Gastroesophageal sphincter (tissue), 4 donors: ENCODE results near the gene MACROD2. TPM values are rescaled to one million over a fixed set of nuclear protein-coding genes. Genes with fewer than 3 reads are reported as not detected.

ENCODE experiments used
- ATAC-seq: fragments of 150-250 bp; one replicate; pipeline ENCODE4 v1.9.1; 2016; ENCODE audit warnings: mild to moderate bottlenecking, moderate library complexity
- H3K27ac ChIP-seq, 4 donors: fragments of 200-600 bp; sonication (generic) in 3 of 4; 1 replicate in 3 of 4; 2 replicates in 1 of 4; pipeline ENCODE4 v1.5.1; 2016 to 2019
- H3K27me3 ChIP-seq: fragments of 200-600 bp; sonication (generic); one replicate; pipeline ENCODE4 v1.5.1; 2019
- H3K36me3 ChIP-seq, 2 donors: fragments of 200-600 bp; sonication (generic); one replicate each; pipeline ENCODE4 v1.5.1; 2019; ENCODE audit warnings: control low read depth in 1 of 2
- H3K4me1 ChIP-seq, 3 donors: fragments of 200-600 bp; sonication (generic); 1 replicate in 2 of 3; 2 replicates in 1 of 3; pipeline ENCODE4 v1.5.1; 2016 to 2019; ENCODE audit warnings: control low read depth in 2 of 3
- H3K4me3 ChIP-seq, 2 donors: fragments of 200-600 bp; sonication (generic); one replicate each; pipeline ENCODE4 v1.5.1; 2019; ENCODE audit warnings: mild to moderate bottlenecking in 1 of 2, moderate library complexity in 1 of 2
- H3K9me3 ChIP-seq, 3 donors: fragments of 200-600 bp; sonication (generic); one replicate each; pipeline ENCODE4 v1.5.1; 2017 to 2019; ENCODE audit warnings: control low read depth in 2 of 3
- EP300 ChIP-seq: sonication (generic); formaldehyde crosslinking; IDR thresholded peaks from one replicate; pipeline ENCODE4 v1.6.1; 2017; ENCODE audit warnings: antibody characterized with exemption, mild to moderate bottlenecking
- POLR2A ChIP-seq, 2 donors: fragments of 450-650 bp; IDR thresholded peaks; one replicate each; pipeline ENCODE4 v1.6.1; 2017; ENCODE audit warnings: antibody characterized with exemption in 2 of 2, mild to moderate bottlenecking in 2 of 2, moderate library complexity in 1 of 2
- POLR2AphosphoS5 ChIP-seq: sonication (generic); formaldehyde crosslinking; IDR thresholded peaks from one replicate; pipeline ENCODE4 v1.6.1; 2017; ENCODE audit warnings: antibody characterized with exemption
- WGBS, 2 donors: methylation state at CpG; one replicate each; pipeline ENCODE4 v1.1.5; 2018; ENCODE audit warnings: low coverage in 1 of 2; 5-methylcytosine and 5-hydroxymethylcytosine counted together
- total RNA-seq, 4 donors: library from RNA; depleted of rRNA; stranded (reverse); fragments of >200 nt; gene quantifications; one replicate each; pipeline ENCODE4 v1.1.0, GENCODE V29; 2016
- TF ChIP-seq, protein P1 (sequence below), 4 experiments: fragments of 200-600 bp in 2 of 4; fragments of 450-650 bp in 2 of 4; sonication (generic) in 1 of 4; IDR thresholded peaks; one replicate each; pipeline ENCODE4 v1.5.1; 2017 to 2019; ENCODE audit warnings: antibody characterized with exemption in 4 of 4, mild to moderate bottlenecking in 2 of 4, moderate library complexity in 2 of 4

MACROD2 gene
- total RNA-seq, 4 donors from 2014 or later: 4.0 to 12.1 (median 7.4) TPM

DNA sequence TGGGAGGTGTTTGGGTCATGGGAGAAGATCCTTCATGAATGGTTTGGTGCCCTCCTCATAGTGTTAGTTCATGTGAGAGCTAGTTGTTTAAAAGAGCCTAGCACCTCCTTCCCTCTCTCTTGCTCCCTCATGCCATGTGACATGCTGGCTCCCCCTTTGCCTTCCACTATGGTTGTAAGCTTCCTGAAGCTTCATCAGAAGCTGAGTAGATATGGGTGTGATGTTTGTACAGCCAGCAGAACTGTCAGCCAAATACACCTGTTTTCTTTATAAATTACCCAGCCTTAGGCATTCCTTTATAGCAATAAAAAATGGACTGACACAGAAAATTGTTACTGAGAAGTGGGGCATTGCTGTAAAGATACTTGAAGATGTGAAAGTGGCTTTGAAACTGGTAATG is 1073.2 kb downstream of the MACROD2 start:
- no peaks in the 10 kb centered on the region for H3K9me3 ChIP-seq
- H3K36me3 ChIP-seq: no peaks in the 10 kb centered on the region
- H3K4me1 ChIP-seq: no peaks in the 10 kb centered on the region
- no peak overlapping the region for H3K4me3 ChIP-seq
- H3K27me3 ChIP-seq: no peaks in the 10 kb centered on the region
- no peak overlapping the region for H3K27ac ChIP-seq
- TF ChIP-seq, protein P1, sequence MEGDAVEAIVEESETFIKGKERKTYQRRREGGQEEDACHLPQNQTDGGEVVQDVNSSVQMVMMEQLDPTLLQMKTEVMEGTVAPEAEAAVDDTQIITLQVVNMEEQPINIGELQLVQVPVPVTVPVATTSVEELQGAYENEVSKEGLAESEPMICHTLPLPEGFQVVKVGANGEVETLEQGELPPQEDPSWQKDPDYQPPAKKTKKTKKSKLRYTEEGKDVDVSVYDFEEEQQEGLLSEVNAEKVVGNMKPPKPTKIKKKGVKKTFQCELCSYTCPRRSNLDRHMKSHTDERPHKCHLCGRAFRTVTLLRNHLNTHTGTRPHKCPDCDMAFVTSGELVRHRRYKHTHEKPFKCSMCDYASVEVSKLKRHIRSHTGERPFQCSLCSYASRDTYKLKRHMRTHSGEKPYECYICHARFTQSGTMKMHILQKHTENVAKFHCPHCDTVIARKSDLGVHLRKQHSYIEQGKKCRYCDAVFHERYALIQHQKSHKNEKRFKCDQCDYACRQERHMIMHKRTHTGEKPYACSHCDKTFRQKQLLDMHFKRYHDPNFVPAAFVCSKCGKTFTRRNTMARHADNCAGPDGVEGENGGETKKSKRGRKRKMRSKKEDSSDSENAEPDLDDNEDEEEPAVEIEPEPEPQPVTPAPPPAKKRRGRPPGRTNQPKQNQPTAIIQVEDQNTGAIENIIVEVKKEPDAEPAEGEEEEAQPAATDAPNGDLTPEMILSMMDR (IDR thresholded peaks at IDR 0.05): no peak
- TF ChIP-seq POLR2A (IDR thresholded peaks at IDR 0.05): no peak
- TF ChIP-seq EP300: no peak
- TF ChIP-seq POLR2AphosphoS5: no peak
- ATAC-seq: no peak

DNA sequence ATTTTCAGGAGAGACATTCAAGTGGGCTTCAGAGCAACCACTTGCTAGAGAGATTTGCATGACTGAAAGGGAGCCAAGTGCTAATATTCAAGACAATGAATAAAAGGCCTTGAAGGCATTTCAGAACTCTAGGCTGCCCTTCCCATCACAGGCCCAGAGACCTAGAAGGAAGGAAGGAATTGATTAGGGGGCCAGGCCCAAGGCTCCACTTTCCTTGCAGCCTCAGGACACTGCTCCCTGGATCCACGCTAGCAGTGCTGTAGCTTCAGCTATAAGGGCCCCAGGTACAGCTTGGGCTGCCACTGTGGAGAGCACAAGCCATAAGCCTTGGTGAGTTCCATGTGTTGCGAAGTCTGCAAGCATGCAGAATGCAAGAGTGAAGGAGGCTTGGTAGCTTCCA is 1074.0 kb downstream of the MACROD2 start:
- ATAC-seq: no peak
- Histone ChIP-seq H3K4me3 (no peak overlapping the region), H3K9me3 (no peaks in the 10 kb centered on the region), H3K36me3 (no peaks in the 10 kb centered on the region), H3K4me1 (no peaks in the 10 kb centered on the region), H3K27ac (no peak overlapping the region), H3K27me3 (no peaks in the 10 kb centered on the region)
- TF ChIP-seq EP300 (no peak), POLR2A (IDR thresholded peaks at IDR 0.05) (no peak), POLR2AphosphoS5 (no peak)
- TF ChIP-seq, protein P1 (IDR thresholded peaks at IDR 0.05): no peak
- WGBS, 2 donors: 100% methylated on average over 1 of the region's 2 CpGs; no CpG with 5 or more reads in 1 of the 2 donors

DNA sequence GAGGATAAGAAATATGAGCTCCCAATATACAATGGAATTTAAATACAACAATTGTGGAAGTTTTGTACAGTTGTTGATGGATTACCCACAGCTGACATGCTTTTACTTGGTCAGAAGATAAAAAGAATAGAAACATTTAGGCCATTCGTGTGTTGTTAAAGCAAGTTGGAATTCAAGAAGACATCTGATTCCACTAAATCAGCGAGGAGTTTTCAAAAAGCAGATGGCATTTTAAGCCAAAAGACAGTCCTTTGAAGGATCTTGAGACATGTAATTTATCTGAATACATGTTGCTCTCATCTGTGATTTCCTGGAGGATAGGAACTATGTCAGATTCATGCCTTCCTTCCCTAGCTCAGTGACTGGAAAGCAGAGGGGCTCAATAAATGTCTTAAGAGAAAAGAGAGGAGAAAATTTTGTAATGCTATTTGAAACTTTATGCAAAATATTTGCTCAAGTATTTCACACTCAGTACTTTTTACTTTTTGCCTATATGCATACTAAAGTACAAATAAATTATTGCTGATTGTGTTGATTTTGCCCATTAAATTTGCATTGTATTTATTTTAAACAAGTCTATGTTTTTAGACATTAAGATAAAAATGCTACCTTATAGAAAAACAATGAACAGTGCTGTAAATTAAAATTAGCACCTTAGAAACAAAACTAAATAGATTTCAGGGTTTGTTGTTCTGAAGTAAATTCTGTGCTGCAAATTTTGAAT is 1075.9 kb downstream of the MACROD2 start:
- no peaks in the 10 kb centered on the region for H3K9me3 ChIP-seq
- no peak overlapping the region for H3K27ac ChIP-seq
- H3K36me3 ChIP-seq: no peaks in the 10 kb centered on the region
- H3K4me3 ChIP-seq: no peak overlapping the region
- WGBS, 2 donors: 39 to 76% methylated on average over 2 of the region's 2 CpGs
- H3K27me3 ChIP-seq: no peaks in the 10 kb centered on the region
- no peak for TF ChIP-seq POLR2A (IDR thresholded peaks at IDR 0.05)
- no peak for TF ChIP-seq POLR2AphosphoS5
- TF ChIP-seq EP300: no peak
- TF ChIP-seq, protein P1 (IDR thresholded peaks at IDR 0.05): no peak
- no peak for ATAC-seq
- no peaks in the 10 kb centered on the region for H3K4me1 ChIP-seq

DNA sequence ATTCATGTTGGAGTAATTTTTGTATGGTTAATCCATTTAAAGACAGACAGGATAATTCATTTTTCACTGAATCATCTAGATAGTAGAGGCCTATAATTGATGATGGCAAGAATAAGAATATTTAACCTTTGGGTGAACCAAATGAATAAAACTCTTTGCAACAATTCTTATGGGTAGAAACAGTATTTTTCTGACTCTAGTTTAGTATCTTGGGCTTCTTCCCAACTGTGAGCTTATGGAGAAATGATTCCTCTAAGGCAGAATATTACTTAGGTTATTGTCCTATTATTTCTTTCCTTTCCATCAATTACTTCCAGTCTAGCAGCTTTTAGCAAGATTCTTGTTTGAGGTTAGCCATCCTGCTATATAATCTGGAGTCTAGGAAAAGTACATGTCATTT is 1077.0 kb downstream of the MACROD2 start:
- ATAC-seq: no peak
- TF ChIP-seq POLR2A (IDR thresholded peaks at IDR 0.05) (no peak), EP300 (no peak)
- TF ChIP-seq, protein P1 (IDR thresholded peaks at IDR 0.05): no peak

DNA sequence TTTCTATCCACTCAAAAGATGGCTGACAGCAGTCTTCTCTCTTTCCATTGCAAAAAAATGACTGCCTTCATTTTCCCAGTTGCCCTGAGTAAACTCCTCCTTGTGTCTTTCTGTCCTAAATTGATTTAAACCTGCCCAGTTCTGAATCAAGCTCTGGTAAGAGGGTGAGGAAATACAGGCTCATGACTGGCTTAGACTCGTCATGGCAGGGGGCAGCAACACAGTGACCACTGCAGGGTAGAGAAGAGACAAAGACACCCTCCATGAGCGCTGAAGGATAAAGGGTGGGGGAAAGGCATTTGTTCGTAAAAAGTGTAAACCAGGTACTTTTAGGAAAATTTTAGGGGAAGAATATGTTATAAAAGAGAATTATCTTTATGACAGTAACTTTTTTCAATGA is 1080.3 kb downstream of the MACROD2 start:
- Histone ChIP-seq H3K4me3 (no peak overlapping the region), H3K27ac (no peak overlapping the region), H3K4me1 (no peaks in the 10 kb centered on the region), H3K27me3 (no peaks in the 10 kb centered on the region), H3K9me3 (no peaks in the 10 kb centered on the region), H3K36me3 (no peaks in the 10 kb centered on the region)
- 92 to 97% methylated on average over 2 to 3 of the region's 3 CpGs for WGBS, 2 donors
- no peak for ATAC-seq
- TF ChIP-seq POLR2AphosphoS5: no peak
- TF ChIP-seq, protein P1 (IDR thresholded peaks at IDR 0.05): no peak
- TF ChIP-seq EP300: no peak
- no peak for TF ChIP-seq POLR2A (IDR thresholded peaks at IDR 0.05)

More for the DNA sequence above, 1077.0 kb downstream of the MACROD2 start:
- Histone ChIP-seq H3K4me3 (no peak overlapping the region), H3K4me1 (no peaks in the 10 kb centered on the region), H3K36me3 (no peaks in the 10 kb centered on the region), H3K27me3 (no peaks in the 10 kb centered on the region), H3K27ac (no peak overlapping the region), H3K9me3 (no peaks in the 10 kb centered on the region)
